ENCODE data around the gene LRRC4C.

LRRC4C gene

DNA sequence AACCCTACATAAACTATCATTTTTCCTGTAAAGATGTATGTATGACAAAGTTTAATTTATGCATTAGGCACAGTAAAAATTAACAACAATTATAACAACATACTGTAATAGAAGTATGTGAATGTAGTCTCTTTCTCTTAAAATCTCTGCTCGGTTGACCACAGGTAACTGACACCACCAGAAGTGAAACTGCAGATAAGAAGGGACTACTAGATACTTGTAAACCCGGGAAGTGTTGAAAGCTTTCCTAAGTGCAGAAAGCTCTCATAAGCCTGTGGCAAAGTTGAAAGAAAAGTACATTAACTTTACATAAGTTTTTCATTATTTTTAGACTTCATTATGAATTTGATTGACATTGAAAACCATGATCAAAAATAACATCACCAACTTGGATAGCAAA, 1173.3 kb downstream of the LRRC4C start:
- no peak overlapping the region for H3K4me3 ChIP-seq (ENCODE audit: low read length)
- TF ChIP-seq CTCF (conservative IDR thresholded peaks at IDR 0.05; ENCODE audit: low read length): no peak
- no peak for DNase-seq (ENCODE audit: low read depth)

DNA sequence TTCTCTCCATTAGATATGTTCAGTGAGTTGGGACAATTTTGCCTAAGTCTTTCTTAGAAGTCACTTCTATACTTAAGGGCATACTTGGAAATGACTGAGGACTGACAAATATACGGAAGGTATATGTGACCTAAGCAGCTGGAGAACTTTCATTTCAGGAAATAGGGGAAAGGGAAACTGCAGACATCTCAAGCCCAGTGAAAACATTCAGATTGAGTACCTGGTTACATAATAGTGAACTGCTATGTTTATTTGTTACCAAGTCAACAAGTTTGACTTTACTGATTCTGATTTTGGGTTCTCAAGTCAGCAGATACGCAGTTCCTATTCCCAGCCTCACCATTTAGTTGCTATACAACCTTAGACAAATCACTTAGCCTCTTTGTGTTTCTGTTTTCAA, 1173.9 kb downstream of the LRRC4C start:
- no peak for DNase-seq (ENCODE audit: low read depth)
- no peak for TF ChIP-seq CTCF (conservative IDR thresholded peaks at IDR 0.05; ENCODE audit: low read length)
- H3K4me3 ChIP-seq (ENCODE audit: low read length): no peak overlapping the region

- H3K4me3 ChIP-seq (ENCODE audit: low read length): no peak overlapping the region
- no peak for DNase-seq (ENCODE audit: low read depth)
- no peak for TF ChIP-seq CTCF (conservative IDR thresholded peaks at IDR 0.05; ENCODE audit: low read length)
Measured at GRCh38 chr11:40281052-40281580, 1178.3 kb downstream of the LRRC4C start.

GRCh38 chr11:40280159-40281051, 1179.0 kb downstream of the LRRC4C start:
- TF ChIP-seq CTCF (conservative IDR thresholded peaks at IDR 0.05; ENCODE audit: low read length): no peak
- no peak overlapping the region for H3K4me3 ChIP-seq (ENCODE audit: low read length)
- no peak for DNase-seq (ENCODE audit: low read depth)

GRCh38 chr11:40276960-40277359, 1182.5 kb downstream of the LRRC4C start:
- DNase-seq (ENCODE audit: low read depth): no peak
- H3K4me3 ChIP-seq (ENCODE audit: low read length): no peak overlapping the region
- TF ChIP-seq CTCF (conservative IDR thresholded peaks at IDR 0.05; ENCODE audit: low read length): no peak

DNA sequence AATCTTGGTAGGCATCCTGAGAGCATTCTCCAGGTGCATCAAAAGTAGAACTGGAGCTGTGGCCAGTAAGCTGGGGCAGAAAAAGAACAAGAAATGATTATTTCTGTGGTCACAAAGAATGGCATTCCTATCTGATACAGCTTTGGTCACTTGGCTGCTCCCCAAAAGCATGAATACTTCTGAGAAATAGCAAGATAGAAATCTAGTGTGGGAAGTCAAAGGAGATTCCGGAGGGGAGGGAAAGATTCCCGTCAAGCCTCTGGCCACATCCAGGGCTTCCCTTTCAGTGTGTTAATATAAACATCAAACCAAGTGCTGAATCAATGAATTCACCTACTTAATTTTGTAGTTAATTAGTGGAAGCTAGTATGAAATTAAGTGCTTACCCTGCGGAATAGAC, 1185.4 kb downstream of the LRRC4C start:
- no peak overlapping the region for H3K4me3 ChIP-seq (ENCODE audit: low read length)
- no peak for TF ChIP-seq CTCF (conservative IDR thresholded peaks at IDR 0.05; ENCODE audit: low read length)
- DNase-seq (ENCODE audit: low read depth): peak; percentile 11

GRCh38 chr11:40273192-40273732, 1186.2 kb downstream of the LRRC4C start:
- DNase-seq (ENCODE audit: low read depth): no peak
- no peak for TF ChIP-seq CTCF (conservative IDR thresholded peaks at IDR 0.05; ENCODE audit: low read length)
- no peak overlapping the region for H3K4me3 ChIP-seq (ENCODE audit: low read length)

All from AG10803 (cell line).